HG03558 (cell line): ENCODE data around the gene HPGDS.

Source experiments
- ATAC-seq: cut with Tn5 transposase; IDR thresholded peaks from one replicate; pipeline ENCODE4 v1.9.1; 2021; ENCODE audit warnings: moderate number of reproducible peaks; ENCODE audit not compliant: unreplicated experiment; ENCODE audit errors: extremely low read depth

The HPGDS gene

DNA sequence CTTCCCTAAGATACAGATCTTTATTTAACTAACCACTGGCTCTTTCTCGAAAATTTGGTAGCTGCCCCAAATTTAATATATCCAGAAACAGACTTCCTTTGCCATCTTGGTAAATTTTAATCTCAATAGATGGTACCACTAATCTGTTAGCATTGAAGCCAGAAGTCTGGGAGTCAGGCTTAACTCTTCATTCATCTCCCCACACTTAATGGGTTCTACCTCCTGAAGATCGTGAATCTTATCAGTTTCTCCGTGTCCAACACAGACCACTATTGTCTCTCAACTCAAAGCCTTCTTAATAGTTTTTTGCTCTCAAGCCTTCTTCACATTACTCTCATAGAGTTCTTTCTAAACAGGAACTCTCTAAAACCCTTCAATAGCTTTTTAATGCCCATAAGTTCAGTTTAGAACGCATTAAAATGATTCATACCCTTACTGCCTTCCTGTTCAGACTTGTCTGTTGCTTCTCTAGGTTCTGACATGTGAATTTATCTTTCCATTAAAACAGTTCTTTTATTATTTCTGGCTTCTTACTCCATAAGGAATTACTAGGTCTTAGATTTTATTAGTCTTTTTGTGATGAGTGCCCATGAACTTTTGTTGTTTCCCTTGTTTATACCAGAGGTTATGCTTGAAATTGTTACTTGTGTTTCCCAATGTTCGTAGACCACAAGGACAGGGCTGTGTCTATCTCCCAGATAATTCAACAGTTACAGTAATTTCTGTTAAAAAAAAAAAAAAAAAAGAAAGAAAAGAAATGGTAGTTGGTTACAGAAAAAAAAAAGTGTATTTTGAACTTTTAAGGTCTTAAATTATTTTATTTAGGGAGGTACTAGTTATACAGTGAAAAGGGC lies 80.2 kb downstream of the HPGDS start:
- no peak for ATAC-seq

DNA sequence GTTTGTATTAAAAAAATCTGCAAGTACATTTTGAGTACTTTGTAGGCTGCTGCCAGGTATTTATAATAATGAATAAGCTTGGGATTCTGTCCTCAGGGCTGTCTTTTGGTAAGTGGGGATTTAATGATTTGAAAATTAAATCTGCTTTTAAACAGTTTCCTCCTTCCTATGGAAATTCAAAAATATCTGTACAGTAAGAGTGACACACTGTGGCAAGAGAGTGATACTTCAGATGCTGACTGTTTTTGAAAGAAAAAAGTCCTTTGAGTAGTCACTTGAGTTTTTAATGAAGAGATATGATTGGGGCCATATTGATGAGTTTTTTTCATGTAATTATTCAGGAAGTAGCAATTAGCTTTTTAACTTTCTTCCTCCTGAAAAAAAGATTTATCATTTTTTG lies 85.8 kb downstream of the HPGDS start:
- no peak for ATAC-seq

DNA sequence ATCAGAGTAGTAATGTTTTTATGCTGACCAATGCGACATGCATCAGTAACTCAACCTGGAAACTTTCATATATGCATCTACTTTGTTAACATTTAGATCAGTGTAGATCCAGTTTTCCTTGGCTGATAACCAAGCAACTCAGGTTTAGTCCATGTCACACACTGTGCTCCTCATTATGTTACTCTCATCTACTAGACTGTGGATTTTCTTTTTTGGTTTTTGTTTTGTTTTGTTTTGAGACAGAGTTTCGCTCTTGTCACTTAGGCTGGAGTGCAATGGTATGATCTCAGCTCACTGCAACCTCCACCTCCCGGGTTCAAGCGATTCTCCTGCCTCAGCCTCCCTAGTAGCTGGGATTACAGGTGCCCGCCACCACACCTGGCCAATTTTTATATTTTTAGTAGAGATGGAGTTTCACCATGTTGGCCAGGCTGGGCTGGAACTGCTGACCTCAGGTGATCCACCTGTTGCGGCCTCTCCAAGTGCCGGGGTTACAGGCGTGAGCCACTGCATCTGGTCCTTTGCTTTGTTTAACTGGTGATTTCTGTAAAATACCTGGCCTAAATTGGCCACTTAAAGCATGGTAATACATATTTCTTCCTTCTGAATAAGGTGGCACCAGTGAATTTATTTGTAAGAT lies 86.4 kb downstream of the HPGDS start:
- no peak for ATAC-seq

DNA sequence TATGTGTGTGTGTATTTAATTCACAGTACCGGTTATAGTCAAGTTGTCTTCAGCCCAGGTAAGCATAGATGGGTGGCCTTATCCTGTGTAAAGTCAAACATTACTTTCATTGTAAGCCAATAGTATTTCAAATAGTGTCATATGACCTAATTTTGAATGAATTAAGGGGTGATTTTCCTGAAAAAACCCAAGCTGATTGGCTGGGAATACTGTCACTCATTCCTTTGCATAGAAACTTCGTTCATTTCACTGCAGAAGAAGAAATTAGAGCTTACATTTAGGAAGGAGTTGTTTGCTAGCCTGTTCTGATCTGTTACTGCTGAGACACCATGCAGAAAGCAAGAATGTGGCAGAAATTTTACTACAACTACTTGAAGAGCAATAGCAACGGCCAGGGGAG lies 89.6 kb downstream of the HPGDS start:
- no peak for ATAC-seq

DNA sequence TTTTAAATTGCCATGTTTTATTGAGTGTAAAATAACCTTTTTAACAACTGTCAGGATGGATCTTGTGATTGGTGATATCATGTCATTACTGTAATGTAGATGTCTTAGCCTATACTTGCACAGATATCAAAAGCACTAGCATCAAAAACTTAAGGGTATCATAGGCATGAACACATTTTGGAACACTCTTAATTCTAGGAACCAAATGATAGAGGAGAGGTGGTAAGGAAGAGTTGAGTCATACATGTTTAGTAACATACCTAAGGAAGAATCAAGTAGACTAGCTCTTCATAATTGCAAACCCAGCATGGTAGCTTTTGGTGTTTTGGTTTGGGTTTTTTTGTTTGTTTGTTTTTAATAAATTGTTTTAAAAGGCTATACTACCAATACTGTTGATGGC lies 91.5 kb downstream of the HPGDS start:
- ATAC-seq = no peak
